HL-60 (cell line): ENCODE measurements around the gene FHL5.

Experiments used
- DNase-seq, 2 experiments: peaks; one replicate each; pipeline ENCODE4 v3.0.0-alpha.2; 2010 to 2020; ENCODE audit warnings: low read depth in 1 of 2, low spot score in 1 of 2
- H3K27ac ChIP-seq: fragments of 250-450 bp; sonication (Bioruptor Pico); replicated peaks from 2 replicates; pipeline ENCODE4 v1.5.1; 2020; ENCODE audit warnings: mild to moderate bottlenecking, moderate library complexity
- H3K27me3 ChIP-seq: fragments of 250-450 bp; sonication (Bioruptor Pico); 2 replicates; pipeline ENCODE4 v1.5.1; 2021; ENCODE audit warnings: mild to moderate bottlenecking, moderate library complexity; ENCODE audit not compliant: insufficient read depth, poor library complexity, severe bottlenecking
- H3K4me3 ChIP-seq: replicated peaks from 2 replicates; pipeline ENCODE4 v1.5.1; 2011; ENCODE audit warnings: mild to moderate bottlenecking, control low read depth, low read length; ENCODE audit not compliant: insufficient read depth
- CTCF ChIP-seq: IDR thresholded peaks from one replicate; pipeline ENCODE4 v1.5.1; 2011; ENCODE audit warnings: low read length, control low read depth, inconsistent platforms; ENCODE audit not compliant: insufficient read depth
- GABPA ChIP-seq: IDR thresholded peaks from 2 replicates; pipeline ENCODE4 v1.6.1; 2012; ENCODE audit warnings: low read depth
- POLR2AphosphoS5 ChIP-seq: IDR thresholded peaks from 2 replicates; pipeline ENCODE4 v1.6.1; 2012; ENCODE audit warnings: low read depth
- REST ChIP-seq: IDR thresholded peaks from 2 replicates; pipeline ENCODE4 v1.6.1; 2012; ENCODE audit warnings: low read depth; ENCODE audit not compliant: insufficient replicate concordance
- SPI1 ChIP-seq: IDR thresholded peaks from 2 replicates; pipeline ENCODE4 v1.6.1; 2012; ENCODE audit warnings: low read depth, mild to moderate bottlenecking, borderline replicate concordance

Gene FHL5

GRCh38 chr6:96613291-96613999 is 50.5 kb downstream of the FHL5 start:
- no peak for DNase-seq
- H3K4me3 ChIP-seq = no peak overlapping the region
- no peak for TF ChIP-seq REST
- TF ChIP-seq CTCF = no peak
- no peak for TF ChIP-seq POLR2AphosphoS5
- TF ChIP-seq SPI1 = no peak
- TF ChIP-seq GABPA = no peak
- H3K27ac ChIP-seq = no peak overlapping the region
- no peaks in the 10 kb centered on the region for H3K27me3 ChIP-seq

- TF ChIP-seq SPI1 (no peak), GABPA (no peak), REST (no peak), POLR2AphosphoS5 (no peak), CTCF (no peak)
- H3K4me3 ChIP-seq = no peak overlapping the region
Observed at GRCh38 chr6:96620851-96621250, 57.9 kb downstream of the FHL5 start.

GRCh38 chr6:96621983-96622382 is 59.1 kb downstream of the FHL5 start:
- TF ChIP-seq REST = no peak
- TF ChIP-seq POLR2AphosphoS5 = no peak
- TF ChIP-seq GABPA = no peak
- TF ChIP-seq CTCF = no peak
- TF ChIP-seq SPI1 = no peak
- no peak for DNase-seq
- no peaks in the 10 kb centered on the region for H3K27me3 ChIP-seq
- no peak overlapping the region for H3K27ac ChIP-seq
- H3K4me3 ChIP-seq = no peak overlapping the region

More at GRCh38 chr6:96620851-96621250, 57.9 kb downstream of the FHL5 start:
- H3K27ac ChIP-seq = no peak overlapping the region
- no peaks in the 10 kb centered on the region for H3K27me3 ChIP-seq
- no peak for DNase-seq
